ENCODE data around the gene NUP62. TPM values are rescaled to one million over a fixed set of nuclear protein-coding genes. Genes with fewer than 3 reads are reported as not detected.

The NUP62 gene
- total RNA-seq, 3 donors from 2014 or later: 30.9 to 41.0 (median 36.4) TPM

DNA sequence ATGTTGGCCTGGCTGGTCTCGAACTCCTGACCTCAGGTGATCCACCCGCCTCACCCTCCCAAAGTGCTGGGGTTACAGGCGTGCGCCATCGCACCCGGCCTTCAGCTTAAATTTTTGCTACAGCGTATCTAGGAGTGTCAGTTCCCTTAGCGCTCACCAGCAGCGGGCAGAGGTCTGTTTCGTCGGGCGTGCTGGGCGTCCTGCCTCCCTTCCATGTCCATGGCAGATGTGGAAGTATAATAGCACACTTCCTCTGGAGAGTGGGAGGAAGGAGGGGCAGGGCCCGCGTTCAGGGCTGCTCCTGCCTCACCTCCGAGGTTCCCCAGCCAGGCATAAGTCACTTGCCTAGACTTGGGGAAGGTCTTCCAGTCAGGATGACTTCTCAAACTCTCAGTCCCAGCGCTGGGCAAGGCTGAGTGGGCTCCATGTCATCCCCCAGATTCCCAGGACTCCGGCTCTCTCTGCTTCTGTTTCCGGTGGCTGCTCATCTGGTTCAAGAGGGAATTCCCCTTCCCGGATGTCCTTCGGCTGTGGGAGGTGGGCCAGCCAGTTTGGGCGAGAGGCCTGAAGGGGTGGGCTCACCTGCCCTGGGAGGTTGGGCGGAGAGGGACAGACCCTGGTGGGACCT lies 42.2 kb downstream of the NUP62 start:
- Histone ChIP-seq H3K27ac (no peak overlapping the region), H3K36me3 (peaks cover 14% of the 10 kb centered on the region), H3K27me3 (no peaks in the 10 kb centered on the region), H3K4me1 (no peaks in the 10 kb centered on the region), H3K9me3 (peaks cover 0 to 6% of the 10 kb centered on the region in 2 donors), H3K4me3 (no peak overlapping the region)
- intact Hi-C loops (cut with DNase I; ENCODE audit: low total_unique reads): no loop called here
- DNase-seq (ENCODE audit: low spot score in 2 of 2): no peak
- TF ChIP-seq, protein P1, sequence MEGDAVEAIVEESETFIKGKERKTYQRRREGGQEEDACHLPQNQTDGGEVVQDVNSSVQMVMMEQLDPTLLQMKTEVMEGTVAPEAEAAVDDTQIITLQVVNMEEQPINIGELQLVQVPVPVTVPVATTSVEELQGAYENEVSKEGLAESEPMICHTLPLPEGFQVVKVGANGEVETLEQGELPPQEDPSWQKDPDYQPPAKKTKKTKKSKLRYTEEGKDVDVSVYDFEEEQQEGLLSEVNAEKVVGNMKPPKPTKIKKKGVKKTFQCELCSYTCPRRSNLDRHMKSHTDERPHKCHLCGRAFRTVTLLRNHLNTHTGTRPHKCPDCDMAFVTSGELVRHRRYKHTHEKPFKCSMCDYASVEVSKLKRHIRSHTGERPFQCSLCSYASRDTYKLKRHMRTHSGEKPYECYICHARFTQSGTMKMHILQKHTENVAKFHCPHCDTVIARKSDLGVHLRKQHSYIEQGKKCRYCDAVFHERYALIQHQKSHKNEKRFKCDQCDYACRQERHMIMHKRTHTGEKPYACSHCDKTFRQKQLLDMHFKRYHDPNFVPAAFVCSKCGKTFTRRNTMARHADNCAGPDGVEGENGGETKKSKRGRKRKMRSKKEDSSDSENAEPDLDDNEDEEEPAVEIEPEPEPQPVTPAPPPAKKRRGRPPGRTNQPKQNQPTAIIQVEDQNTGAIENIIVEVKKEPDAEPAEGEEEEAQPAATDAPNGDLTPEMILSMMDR (IDR thresholded peaks at IDR 0.05): no peak
- TF ChIP-seq POLR2AphosphoS5 (IDR thresholded peaks at IDR 0.05): no peak
- no peak for TF ChIP-seq POLR2A (IDR thresholded peaks at IDR 0.05)

DNA sequence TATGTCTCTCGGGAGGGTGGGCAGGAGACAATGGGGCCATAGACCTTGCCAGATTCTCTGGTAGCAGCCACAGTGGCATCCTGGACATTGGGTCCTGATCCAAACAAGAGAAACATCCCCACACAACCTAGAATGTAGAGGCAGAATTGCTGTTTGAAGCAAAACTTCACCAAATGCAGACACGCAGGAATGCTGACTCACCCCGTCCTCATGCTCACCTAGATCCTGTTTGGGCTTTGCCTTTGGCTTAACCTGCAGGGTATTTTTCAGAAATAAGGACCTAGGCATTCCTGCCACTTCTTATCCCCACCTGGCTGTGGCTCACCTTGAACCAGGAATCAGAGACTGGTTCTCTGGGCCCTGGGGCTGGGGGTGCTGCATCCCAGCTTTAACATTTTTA lies 44.5 kb downstream of the NUP62 start:
- no peak for DNase-seq (ENCODE audit: low spot score in 2 of 2)
- intact Hi-C loops (cut with DNase I; ENCODE audit: low total_unique reads): no loop called here
- no peak overlapping the region for H3K27ac ChIP-seq
- peaks cover 14% of the 10 kb centered on the region for H3K36me3 ChIP-seq
- no peaks in the 10 kb centered on the region for H3K4me1 ChIP-seq
- H3K27me3 ChIP-seq: no peaks in the 10 kb centered on the region
- no peak overlapping the region for H3K4me3 ChIP-seq
- TF ChIP-seq, protein P1 (IDR thresholded peaks at IDR 0.05): no peak
- TF ChIP-seq POLR2A (IDR thresholded peaks at IDR 0.05) (no peak), POLR2AphosphoS5 (IDR thresholded peaks at IDR 0.05) (no peak)
- peaks cover 0 to 6% of the 10 kb centered on the region in 2 donors for H3K9me3 ChIP-seq

DNA sequence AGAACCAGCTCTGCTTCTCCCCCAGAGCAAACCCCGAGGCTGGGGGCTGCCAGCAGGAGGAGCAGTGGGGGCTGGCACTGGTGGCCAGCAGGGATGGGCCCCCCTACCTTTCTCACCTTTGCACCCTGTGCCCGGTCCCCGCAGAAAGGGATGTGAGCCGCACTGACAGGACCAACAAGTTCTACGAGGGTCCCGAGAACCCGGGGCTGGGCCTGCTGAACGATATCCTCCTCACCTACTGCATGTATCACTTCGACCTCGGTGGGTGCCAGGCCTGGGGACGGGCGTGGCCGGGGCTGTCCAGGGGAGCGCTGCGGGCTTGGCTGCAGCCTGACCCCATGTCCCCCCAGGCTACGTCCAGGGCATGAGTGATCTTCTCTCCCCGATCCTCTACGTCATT lies 45.2 kb downstream of the NUP62 start:
- Histone ChIP-seq H3K4me3 (no peak overlapping the region), H3K27ac (no peak overlapping the region), H3K36me3 (peaks cover 14% of the 10 kb centered on the region), H3K4me1 (no peaks in the 10 kb centered on the region), H3K9me3 (peaks cover 0 to 6% of the 10 kb centered on the region in 2 donors), H3K27me3 (no peaks in the 10 kb centered on the region)
- intact Hi-C loops (cut with DNase I; ENCODE audit: low total_unique reads): no loop called here
- TF ChIP-seq, protein P1 (IDR thresholded peaks at IDR 0.05): no peak
- TF ChIP-seq POLR2AphosphoS5 (IDR thresholded peaks at IDR 0.05) (no peak), POLR2A (IDR thresholded peaks at IDR 0.05) (no peak)
- no peak for DNase-seq (ENCODE audit: low spot score in 2 of 2)

DNA sequence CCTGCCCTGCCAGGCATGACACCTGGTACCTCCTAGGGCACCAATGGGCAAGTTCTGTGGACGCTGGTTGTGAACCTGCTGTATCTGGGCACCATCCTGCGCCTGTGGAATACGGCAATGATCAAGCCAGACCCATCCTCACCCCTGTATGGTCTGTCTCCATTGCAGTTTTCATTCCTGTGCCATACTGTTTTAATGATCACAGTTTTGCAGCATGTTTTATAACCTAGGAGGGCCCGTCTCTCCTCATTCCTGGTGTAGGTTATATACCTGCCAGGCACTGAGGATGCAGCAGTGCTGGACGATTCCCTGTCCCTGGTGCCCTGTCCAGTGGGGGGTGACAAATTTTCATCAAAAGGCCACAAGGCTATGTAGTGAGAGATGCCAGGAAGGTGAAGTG lies 46.2 kb downstream of the NUP62 start:
- intact Hi-C loops (cut with DNase I; ENCODE audit: low total_unique reads): no loop called here

DNA sequence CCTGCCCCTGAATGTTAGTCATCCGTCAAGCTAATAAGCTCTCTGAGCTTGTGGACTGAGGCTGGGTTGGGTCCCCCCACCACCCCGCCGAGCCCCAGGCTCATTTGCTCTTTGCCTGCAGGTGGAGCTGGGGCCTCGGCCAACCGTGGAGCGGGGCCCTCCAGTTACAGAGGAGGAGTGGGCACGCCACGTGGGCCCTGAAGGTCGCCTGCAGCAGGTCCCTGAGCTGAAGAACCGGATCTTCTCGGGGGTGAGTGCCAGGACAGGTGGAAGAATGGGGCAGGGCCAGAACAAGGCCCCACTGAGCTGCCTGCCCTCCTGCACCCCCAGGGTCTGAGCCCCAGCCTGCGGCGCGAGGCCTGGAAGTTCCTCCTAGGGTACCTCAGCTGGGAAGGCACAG lies 46.7 kb downstream of the NUP62 start:
- Histone ChIP-seq H3K36me3 (peaks cover 14% of the 10 kb centered on the region), H3K27me3 (no peaks in the 10 kb centered on the region), H3K4me3 (no peak overlapping the region), H3K9me3 (peaks cover 0 to 6% of the 10 kb centered on the region in 2 donors), H3K27ac (no peak overlapping the region), H3K4me1 (no peaks in the 10 kb centered on the region)
- no peak for DNase-seq (ENCODE audit: low spot score in 2 of 2)
- TF ChIP-seq POLR2AphosphoS5 (IDR thresholded peaks at IDR 0.05) (no peak), POLR2A (IDR thresholded peaks at IDR 0.05) (no peak)
- TF ChIP-seq, protein P1 (IDR thresholded peaks at IDR 0.05): no peak
- intact Hi-C loops (cut with DNase I; ENCODE audit: low total_unique reads): no loop called here

More for the DNA sequence above, 46.2 kb downstream of the NUP62 start:
- peaks cover 14% of the 10 kb centered on the region for H3K36me3 ChIP-seq
- DNase-seq (ENCODE audit: low spot score in 2 of 2): no peak
- peaks cover 0 to 6% of the 10 kb centered on the region in 2 donors for H3K9me3 ChIP-seq
- H3K4me3 ChIP-seq: no peak overlapping the region
- no peaks in the 10 kb centered on the region for H3K27me3 ChIP-seq
- H3K4me1 ChIP-seq: no peaks in the 10 kb centered on the region
- TF ChIP-seq POLR2A (IDR thresholded peaks at IDR 0.05) (no peak), POLR2AphosphoS5 (IDR thresholded peaks at IDR 0.05) (no peak)
- TF ChIP-seq, protein P1 (IDR thresholded peaks at IDR 0.05): no peak
- no peak overlapping the region for H3K27ac ChIP-seq

Data from breast epithelium (tissue), 4 donors.